K562 (cell line): ENCODE measurements around the gene IQCN. TPM values are rescaled to one million over a fixed set of nuclear protein-coding genes. Genes with fewer than 3 reads are reported as not detected.
A peak's percentile ranks its signal among the peaks of the same experiment; 100 is the strongest.

Source experiments
- BACH1 ChIP-seq: fragments of 200-800 bp; sonication (Bioruptor generic); IDR thresholded peaks from 2 replicates; pipeline ENCODE4 v1.6.1; 2016; ENCODE audit warnings: missing genetic modification characterization, missing compliant biosample characterization
- BHLHE40 ChIP-seq: IDR thresholded peaks from 2 replicates; pipeline ENCODE4 v1.6.1; 2011; ENCODE audit warnings: low read length, improper control_type of control experiment
- CAMTA2 ChIP-seq: fragments of 250-450 bp; sonication (Bioruptor Pico); conservative IDR thresholded peaks from 2 replicates; pipeline ENCODE4 v1.5.1; 2022
- CCNT2 ChIP-seq: IDR thresholded peaks from 2 replicates; pipeline ENCODE4 v1.6.1; 2011; ENCODE audit warnings: borderline replicate concordance, low read depth, mild to moderate bottlenecking, moderate library complexity, mixed read lengths, low read length; ENCODE audit not compliant: insufficient read length; ENCODE audit errors: extremely low read depth
- CREBBP ChIP-seq: IDR thresholded peaks from one replicate; pipeline ENCODE4 v1.6.1; 2012; ENCODE audit warnings: low read depth, mild to moderate bottlenecking, control low read depth, inconsistent platforms, low read length
- HDGF ChIP-seq: fragments of 450-650 bp; IDR thresholded peaks from 2 replicates; pipeline ENCODE4 v1.6.1; 2016
- HOXB6 ChIP-seq: fragments of 250-450 bp; sonication (Bioruptor Pico); IDR thresholded peaks from 2 replicates; pipeline ENCODE4 v1.5.1; 2022; ENCODE audit warnings: mild to moderate bottlenecking, borderline replicate concordance
- ILF3 ChIP-seq: fragments of 450-650 bp; IDR thresholded peaks from 2 replicates; pipeline ENCODE4 v1.6.1; 2018; ENCODE audit warnings: antibody characterized with exemption, mild to moderate bottlenecking, moderate library complexity, borderline replicate concordance
- JUN ChIP-seq, 2 experiments: sonication (generic) in 1 of 2; formaldehyde crosslinking in 1 of 2; IDR thresholded peaks; 2 replicates each; pipeline versions ENCODE4 v1.6.1 to v1.8.0; 2012 to 2022; ENCODE audit warnings: borderline replicate concordance in 2 of 2, mild to moderate bottlenecking in 2 of 2, improper control_type of control experiment in 1 of 2, low read depth in 1 of 2, low read length in 1 of 2, missing genetic modification reagents in 1 of 2
- MBD2 ChIP-seq: sonication (generic); IDR thresholded peaks from 2 replicates; pipeline ENCODE4 v1.6.1; 2016; ENCODE audit warnings: low read depth, borderline replicate concordance
- NFE2L1 ChIP-seq: fragments of 450-650 bp; IDR thresholded peaks from 2 replicates; pipeline ENCODE4 v1.6.1; 2016; ENCODE audit warnings: missing genetic modification characterization, low read depth, mild to moderate bottlenecking, missing compliant biosample characterization, moderate library complexity, borderline replicate concordance
- POLR2G ChIP-seq: fragments of 200-400 bp; formaldehyde crosslinking; IDR thresholded peaks from 2 replicates; pipeline ENCODE4 v1.6.1; 2017; ENCODE audit warnings: low read depth, mild to moderate bottlenecking, antibody characterized with exemption, low read length, moderate library complexity
- POLR2H ChIP-seq: IDR thresholded peaks from 2 replicates; pipeline ENCODE4 v1.6.1; 2016; ENCODE audit warnings: missing genetic modification characterization, low read depth, mild to moderate bottlenecking, control low read depth, missing compliant biosample characterization, moderate library complexity
- POLR3G ChIP-seq: IDR thresholded peaks from 2 replicates; pipeline ENCODE4 v1.6.1; 2011; ENCODE audit not compliant: insufficient read length, insufficient replicate concordance; ENCODE audit errors: extremely low read depth
- PYGO2 ChIP-seq: fragments of 450-650 bp; IDR thresholded peaks from 2 replicates; pipeline ENCODE4 v1.6.1; 2016; ENCODE audit warnings: mild to moderate bottlenecking, missing genetic modification characterization, moderate library complexity, missing compliant biosample characterization
- RAD21 ChIP-seq, 2 experiments: fragments of 250-450 bp in 1 of 2; fragments of 450-650 bp in 1 of 2; sonication (Bioruptor Pico) in 1 of 2; formaldehyde crosslinking in 1 of 2; IDR thresholded peaks in 1 of 2; conservative IDR thresholded peaks in 1 of 2; 2 replicates each; pipeline versions ENCODE4 v1.4.0 to v1.8.0; 2020 to 2022; ENCODE audit warnings: mild to moderate bottlenecking in 2 of 2, moderate library complexity in 1 of 2
- RUNX1 ChIP-seq: sonication (generic); IDR thresholded peaks from 2 replicates; pipeline ENCODE4 v1.6.1; 2016; ENCODE audit warnings: antibody characterized with exemption, low read depth
- SMAD1 ChIP-seq: fragments of 150-350 bp; IDR thresholded peaks from 2 replicates; pipeline ENCODE4 v1.6.1; 2014; ENCODE audit warnings: low read length, low read depth; ENCODE audit not compliant: partially characterized antibody
- ZNF197 ChIP-seq: fragments of 200-800 bp; sonication (Bioruptor generic); IDR thresholded peaks from 2 replicates; pipeline ENCODE4 v1.6.1; 2016; ENCODE audit warnings: low read depth, missing genetic modification characterization, missing compliant biosample characterization
- ZNF717 ChIP-seq: fragments of 250-450 bp; sonication (Bioruptor Pico); IDR thresholded peaks from 2 replicates; pipeline ENCODE4 v1.5.0; 2021
- polyA plus RNA-seq, 8 experiments: library from polyadenylated mRNA; depleted of rRNA in 4 of 8; stranded (reverse) in 5 of 8; unstranded in 3 of 8; fragments of >200 nt; fragmentation: Nextera tagmentation in 2 of 8; fragmentation: Illumina TruSeq in 1 of 8; extraction: Ambion mirVana in 2 of 8; extraction: Trizol in 1 of 8; gene quantifications; 2 replicates each; pipeline versions ENCODE4 v1.2.1 to v1.2.3, GENCODE V29; 2011 to 2014; ENCODE audit warnings: inconsistent platforms in 1 of 8, missing spikeins in 1 of 8
- total RNA-seq, 7 experiments: library from RNA; depleted of rRNA in 6 of 7; stranded (reverse); fragments of >200 nt in 6 of 7; fragmentation: Illumina TruSeq in 2 of 7; extraction: Trizol in 2 of 7; gene quantifications; 2 replicates each; pipeline versions ENCODE4 v1.2.1 to v1.2.3, GENCODE V29; 2011 to 2021; ENCODE audit warnings: low replicate concordance in 1 of 7
- TF ChIP-seq, protein P1 (sequence below): fragments of 250-450 bp; sonication (Bioruptor Pico); IDR thresholded peaks from 2 replicates; pipeline ENCODE4 v1.5.0; 2022; ENCODE audit warnings: mild to moderate bottlenecking
- TF ChIP-seq, protein P2 (sequence below): sonication (generic); formaldehyde crosslinking; IDR thresholded peaks from 2 replicates; pipeline ENCODE4 v1.8.0; 2022; ENCODE audit warnings: mild to moderate bottlenecking, missing genetic modification reagents
- TF ChIP-seq, protein P3 (sequence below): conservative IDR thresholded peaks from 2 replicates; pipeline ENCODE4 v1.6.1; 2011; ENCODE audit warnings: low read depth, mild to moderate bottlenecking, low read length; ENCODE audit not compliant: control insufficient read depth

The IQCN gene
- total and polyA plus RNA-seq, 9 of the 15 experiments (the other 6 are each of a cell fraction or from before 2014, with no cell fraction given) = 0.01 to 0.07 (median 0.04) TPM; not detected in 3

DNA sequence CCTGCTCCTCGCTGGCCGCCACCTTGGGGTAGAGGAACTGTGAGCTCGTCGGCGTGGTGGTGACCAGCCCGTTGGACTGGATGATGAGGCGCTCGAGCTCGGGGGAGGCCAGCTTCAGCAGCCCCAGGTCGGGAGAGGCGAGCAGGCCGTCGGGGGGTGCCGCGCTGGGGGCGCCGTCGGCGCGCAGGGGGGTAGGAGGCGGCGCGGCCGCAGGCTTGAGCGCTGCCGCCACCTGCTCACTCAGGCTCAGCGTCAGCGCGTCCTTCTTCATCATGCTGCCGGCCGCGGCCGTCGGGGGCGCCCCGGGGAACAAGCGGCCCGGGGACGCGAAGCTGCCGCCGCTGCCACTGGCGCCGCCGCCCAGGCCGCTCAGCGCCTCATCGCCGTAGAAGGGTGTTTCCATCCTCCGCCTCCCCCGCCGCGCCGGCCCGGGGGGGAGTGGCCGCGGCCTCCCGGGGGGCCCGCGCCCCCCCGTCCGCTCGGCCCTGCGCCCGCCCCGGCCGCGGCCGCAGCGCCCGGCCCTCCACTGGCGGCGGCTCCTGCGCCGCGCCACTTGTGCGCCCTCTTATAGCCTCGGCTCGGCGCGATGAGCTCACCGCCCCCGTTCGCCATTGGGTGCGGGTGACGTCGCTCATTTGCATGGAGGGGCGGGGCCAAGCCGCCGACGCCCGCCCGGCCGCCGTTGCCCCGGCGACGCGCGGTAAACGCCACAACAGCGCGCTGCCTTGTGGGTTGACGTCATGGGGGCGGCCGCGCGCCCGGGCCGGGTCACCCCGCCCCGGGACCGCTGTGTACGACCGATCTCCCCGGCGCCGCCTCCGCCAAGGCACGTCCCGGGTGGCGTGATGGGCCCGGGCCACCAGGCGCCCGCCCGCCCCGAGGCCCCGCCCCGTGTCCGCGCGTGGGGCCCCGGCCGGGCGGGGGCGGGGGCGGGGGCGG is 7.1 kb upstream of the IQCN start, which contains the start of gene JUND (continued):
- TF ChIP-seq, protein P1, sequence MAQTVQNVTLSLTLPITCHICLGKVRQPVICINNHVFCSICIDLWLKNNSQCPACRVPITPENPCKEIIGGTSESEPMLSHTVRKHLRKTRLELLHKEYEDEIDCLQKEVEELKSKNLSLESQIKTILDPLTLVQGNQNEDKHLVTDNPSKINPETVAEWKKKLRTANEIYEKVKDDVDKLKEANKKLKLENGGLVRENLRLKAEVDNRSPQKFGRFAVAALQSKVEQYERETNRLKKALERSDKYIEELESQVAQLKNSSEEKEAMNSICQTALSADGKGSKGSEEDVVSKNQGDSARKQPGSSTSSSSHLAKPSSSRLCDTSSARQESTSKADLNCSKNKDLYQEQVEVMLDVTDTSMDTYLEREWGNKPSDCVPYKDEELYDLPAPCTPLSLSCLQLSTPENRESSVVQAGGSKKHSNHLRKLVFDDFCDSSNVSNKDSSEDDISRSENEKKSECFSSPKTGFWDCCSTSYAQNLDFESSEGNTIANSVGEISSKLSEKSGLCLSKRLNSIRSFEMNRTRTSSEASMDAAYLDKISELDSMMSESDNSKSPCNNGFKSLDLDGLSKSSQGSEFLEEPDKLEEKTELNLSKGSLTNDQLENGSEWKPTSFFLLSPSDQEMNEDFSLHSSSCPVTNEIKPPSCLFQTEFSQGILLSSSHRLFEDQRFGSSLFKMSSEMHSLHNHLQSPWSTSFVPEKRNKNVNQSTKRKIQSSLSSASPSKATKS (CRISPR knock-in tag) = no peak
- TF ChIP-seq BACH1 (tag) (no peak), SMAD1 (peak; percentile 95), RAD21 (CRISPR knock-in tag; conservative IDR thresholded peaks at IDR 0.05 in 1 of 2, IDR thresholded peaks at IDR 0.05 in 1 of 2) (0 out of 4 replicates have a peak, but pooled peaks of 1 of the 2 experiments have one; percentile 19), BHLHE40 (peak; percentile 76), POLR2G (peak; percentile 99), CCNT2 (peak; percentile 98), POLR3G (no peak), ZNF197 (CRISPR knock-in tag) (0 out of 2 replicates have a peak, but pooled peaks have one; percentile 34), ZNF717 (CRISPR knock-in tag) (no peak), PYGO2 (no peak), NFE2L1 (tag) (no peak), MBD2 (no peak; the same call in 1 of the 2 replicates), JUN (IDR thresholded peaks at IDR 0.05; ENCODE audit: borderline replicate concordance, low read depth, low read length) (peak; percentile 97), JUN (CRISPR knock-in tag; IDR thresholded peaks at IDR 0.05; ENCODE audit: borderline replicate concordance) (peak; percentile 97), HDGF (no peak), CAMTA2 (CRISPR knock-in tag) (no peak), ILF3 (peak; percentile 61; the same call in 1 of the 2 replicates), POLR2H (tag) (peak; percentile 99), CREBBP (no peak), HOXB6 (CRISPR knock-in tag) (no peak), RUNX1 (0 out of 2 replicates have a peak, but pooled peaks have one; percentile 30)
- TF ChIP-seq, protein P2, sequence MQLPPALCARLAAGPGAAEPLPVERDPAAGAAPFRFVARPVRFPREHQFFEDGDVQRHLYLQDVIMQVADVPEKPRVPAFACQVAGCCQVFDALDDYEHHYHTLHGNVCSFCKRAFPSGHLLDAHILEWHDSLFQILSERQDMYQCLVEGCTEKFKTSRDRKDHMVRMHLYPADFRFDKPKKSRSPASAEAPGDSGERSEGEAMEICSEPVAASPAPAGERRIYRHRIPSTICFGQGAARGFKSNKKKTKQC (CRISPR knock-in tag) = no peak; the same call in 1 of the 2 replicates
- TF ChIP-seq, protein P3, sequence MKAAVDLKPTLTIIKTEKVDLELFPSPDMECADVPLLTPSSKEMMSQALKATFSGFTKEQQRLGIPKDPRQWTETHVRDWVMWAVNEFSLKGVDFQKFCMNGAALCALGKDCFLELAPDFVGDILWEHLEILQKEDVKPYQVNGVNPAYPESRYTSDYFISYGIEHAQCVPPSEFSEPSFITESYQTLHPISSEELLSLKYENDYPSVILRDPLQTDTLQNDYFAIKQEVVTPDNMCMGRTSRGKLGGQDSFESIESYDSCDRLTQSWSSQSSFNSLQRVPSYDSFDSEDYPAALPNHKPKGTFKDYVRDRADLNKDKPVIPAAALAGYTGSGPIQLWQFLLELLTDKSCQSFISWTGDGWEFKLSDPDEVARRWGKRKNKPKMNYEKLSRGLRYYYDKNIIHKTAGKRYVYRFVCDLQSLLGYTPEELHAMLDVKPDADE = peak; percentile 89
